HCT116 (cell line): ENCODE measurements around the gene MON2. TPM values are rescaled to one million over a fixed set of nuclear protein-coding genes. Genes with fewer than 3 reads are reported as not detected.

Source experiments
- ATAC-seq: fragments of 200-7000 bp; cut with Tn5 transposase; 2 replicates; pipeline ENCODE4 v1.9.1; 2020; ENCODE audit warnings: mild to moderate bottlenecking, moderate library complexity
- BruUV-seq: library from RNA; stranded (reverse); fragments of 400-500 nt; replicated peaks from 2 replicates; lab custom pipeline; 2021; lab: Mats Ljungman, UMichigan
- CTCF ChIA-PET: fragments of 300-600 bp; sonication (Branson Sonifier 250); formaldehyde crosslinking; loops from one replicate; lab custom pipeline; 2021; ENCODE audit warnings: antibody characterized with exemption; lab: Charles Lee
- POLR2A ChIA-PET: fragments of 300-600, 350-600 bp; sonication (Branson Sonifier 250); formaldehyde crosslinking; loops from one replicate; lab custom pipeline; 2021; ENCODE audit warnings: antibody characterized with exemption; lab: Charles Lee
- RAD21 ChIA-PET, 2 experiments: fragments of 300-600 bp; sonication (Branson Sonifier 250); formaldehyde crosslinking; loops; one replicate each; lab custom pipeline; 2023; ENCODE audit warnings: low total read pairs in 2 of 2; ENCODE audit not compliant: uncharacterized antibody in 2 of 2, unreplicated experiment in 2 of 2, low non-redundant PET in 1 of 2; lab: Charles Lee
- DNase-seq: peaks from one replicate; pipeline ENCODE4 v3.0.0-alpha.2; 2010; ENCODE audit warnings: low read depth, low spot score
- H2AFZ ChIP-seq: fragments of 200-600 bp; shearing (Covaris generic), sonication (generic); 2 replicates; pipeline ENCODE4 v1.6.1; 2017; ENCODE audit warnings: low read depth, mixed run types, mixed read lengths, antibody characterized with exemption, low read length; ENCODE audit not compliant: poor library complexity, severe bottlenecking
- H3K27ac ChIP-seq: 2 replicates; pipeline ENCODE4 v1.5.1; 2012; ENCODE audit warnings: low read depth, low read length
- H3K27me3 ChIP-seq: fragments of 200-600 bp; sonication (generic); 2 replicates; pipeline ENCODE4 v1.6.1; 2016; ENCODE audit warnings: mixed run types, low read length, mixed read lengths; ENCODE audit not compliant: insufficient read depth
- H3K36me3 ChIP-seq, 2 experiments: fragments of 200-500 bp in 1 of 2; fragments of 200-600 bp in 1 of 2; sonication (Bioruptor generic) in 1 of 2; sonication (generic) in 1 of 2; 2 replicates each; pipeline versions ENCODE4 v1.5.1 to v1.6.1; 2014 to 2016; ENCODE audit warnings: low read length in 2 of 2, inconsistent platforms in 1 of 2, mixed read lengths in 1 of 2, mixed run types in 1 of 2; ENCODE audit not compliant: insufficient read depth in 2 of 2, control insufficient read depth in 1 of 2
- H3K4me1 ChIP-seq, 2 experiments: fragments of 200-600 bp in 1 of 2; sonication (generic) in 1 of 2; 2 replicates each; pipeline versions ENCODE4 v1.5.1 to v1.6.1; 2012 to 2017; ENCODE audit warnings: low read length in 2 of 2, inconsistent platforms in 1 of 2, mild to moderate bottlenecking in 1 of 2, mixed read lengths in 1 of 2, mixed run types in 1 of 2, moderate library complexity in 1 of 2; ENCODE audit not compliant: insufficient read depth in 2 of 2, control insufficient read depth in 1 of 2
- H3K4me2 ChIP-seq: fragments of 200-600 bp; sonication (generic); 2 replicates; pipeline ENCODE4 v1.6.1; 2017; ENCODE audit warnings: mixed run types, low read length, mixed read lengths
- H3K4me3 ChIP-seq, 2 experiments: fragments of 200-600 bp in 1 of 2; sonication (generic) in 1 of 2; replicated peaks in 1 of 2; 2 replicates each; pipeline ENCODE4 v1.5.1; 2011 to 2016; ENCODE audit warnings: low read length in 2 of 2, control low read depth in 1 of 2, low read depth in 1 of 2, mild to moderate bottlenecking in 1 of 2, mixed read lengths in 1 of 2, mixed run types in 1 of 2
- H3K79me2 ChIP-seq: fragments of 200-600 bp; sonication (generic); 2 replicates; pipeline ENCODE4 v1.6.1; 2017; ENCODE audit warnings: mild to moderate bottlenecking, mixed run types, low read length, moderate library complexity, mixed read lengths; ENCODE audit not compliant: insufficient read depth
- H3K9ac ChIP-seq: fragments of 200-600 bp; sonication (generic); 2 replicates; pipeline ENCODE4 v1.6.1; 2016; ENCODE audit warnings: low read length, mixed read lengths
- H3K9me2 ChIP-seq: fragments of 200-600 bp; sonication (generic), shearing (Covaris generic); 2 replicates; pipeline ENCODE4 v1.6.1; 2017; ENCODE audit warnings: mixed run types, mild to moderate bottlenecking, moderate library complexity; ENCODE audit not compliant: insufficient read depth
- H3K9me3 ChIP-seq, 2 experiments: fragments of 200-500 bp in 1 of 2; fragments of 200-600 bp in 1 of 2; sonication (Bioruptor generic) in 1 of 2; sonication (generic) in 1 of 2; 2 replicates each; pipeline ENCODE4 v1.6.1; 2014 to 2017; ENCODE audit warnings: low read length in 2 of 2, mixed read lengths in 2 of 2, inconsistent platforms in 1 of 2, low read depth in 1 of 2, mild to moderate bottlenecking in 1 of 2, mixed run types in 1 of 2, moderate library complexity in 1 of 2; ENCODE audit not compliant: control insufficient read depth in 1 of 2, insufficient read depth in 1 of 2
- H4K20me1 ChIP-seq: fragments of 200-600 bp; sonication (generic), shearing (Covaris generic); 2 replicates; pipeline ENCODE4 v1.6.1; 2017; ENCODE audit warnings: mixed run types, mild to moderate bottlenecking, moderate library complexity; ENCODE audit not compliant: insufficient read depth
- CBX3 ChIP-seq: IDR thresholded peaks from 2 replicates; pipeline ENCODE4 v1.6.1; 2012; ENCODE audit warnings: low read depth
- CEBPB ChIP-seq: IDR thresholded peaks from 2 replicates; pipeline ENCODE4 v1.6.1; 2012; ENCODE audit warnings: low read depth
- CTCF ChIP-seq, 3 experiments: fragments of 200-600 bp in 1 of 3; sonication (generic) in 1 of 3; IDR thresholded peaks in 2 of 3; conservative IDR thresholded peaks in 1 of 3; 2 replicates each; pipeline ENCODE4 v1.5.1; 2012 to 2017; ENCODE audit warnings: low read depth in 2 of 3, low read length in 2 of 3, antibody characterized with exemption in 1 of 3, borderline replicate concordance in 1 of 3, control low read depth in 1 of 3, mild to moderate bottlenecking in 1 of 3, mixed read lengths in 1 of 3, mixed run types in 1 of 3, moderate library complexity in 1 of 3; ENCODE audit not compliant: insufficient read depth in 1 of 3
- EGR1 ChIP-seq: IDR thresholded peaks from 2 replicates; pipeline ENCODE4 v1.6.1; 2012; ENCODE audit warnings: low read depth
- ELF1 ChIP-seq: IDR thresholded peaks from 2 replicates; pipeline ENCODE4 v1.6.1; 2012; ENCODE audit warnings: low read depth, borderline replicate concordance
- EZH2phosphoT487 ChIP-seq: fragments of 200-600 bp; IDR thresholded peaks from 2 replicates; pipeline ENCODE4 v1.6.1; 2018; ENCODE audit warnings: antibody characterized with exemption, borderline replicate concordance
- FOSL1 ChIP-seq: IDR thresholded peaks from 2 replicates; pipeline ENCODE4 v1.6.1; 2012; ENCODE audit warnings: low read depth
- JUND ChIP-seq: IDR thresholded peaks from 2 replicates; pipeline ENCODE4 v1.6.1; 2012
- POLR2A ChIP-seq: IDR thresholded peaks from 2 replicates; pipeline ENCODE4 v1.7.0; 2011; ENCODE audit warnings: borderline replicate concordance; ENCODE audit not compliant: insufficient read depth, insufficient read length; ENCODE audit errors: extremely low read depth
- POLR2AphosphoS5 ChIP-seq: IDR thresholded peaks from 2 replicates; pipeline ENCODE4 v1.6.1; 2011; ENCODE audit warnings: mild to moderate bottlenecking, low read depth, low read length, moderate library complexity
- RAD21 ChIP-seq: IDR thresholded peaks from 2 replicates; pipeline ENCODE4 v1.6.1; 2012; ENCODE audit warnings: low read depth, mild to moderate bottlenecking
- SP1 ChIP-seq: IDR thresholded peaks from 2 replicates; pipeline ENCODE4 v1.6.1; 2012; ENCODE audit warnings: low read depth
- SRF ChIP-seq: IDR thresholded peaks from 2 replicates; pipeline ENCODE4 v1.6.1; 2012; ENCODE audit warnings: low read depth
- YY1 ChIP-seq: IDR thresholded peaks from 2 replicates; pipeline ENCODE4 v1.6.1; 2011; ENCODE audit warnings: low read length, low read depth, moderate library complexity, mild to moderate bottlenecking; ENCODE audit not compliant: insufficient replicate concordance; ENCODE audit errors: extremely low read depth
- ZFX ChIP-seq: fragments of 450-650 bp; IDR thresholded peaks from 2 replicates; pipeline ENCODE4 v1.6.1; 2017
- intact Hi-C: fragments of 100-400 bp; cut with micrococcal nuclease; formaldehyde crosslinking; loops from 2 replicates; pipeline ENCODE4 v1.10.0; 2022
- total RNA-seq: library from RNA; stranded (reverse); gene quantifications from one replicate; pipeline ENCODE4 v1.2.1, GENCODE V29; 2021; ENCODE audit not compliant: unreplicated experiment
- TF ChIP-seq, protein P1 (sequence below): IDR thresholded peaks from 2 replicates; pipeline ENCODE4 v1.6.1; 2012

The MON2 gene
- total RNA-seq, 1 experiment from 2014 or later, result 30.7 TPM

DNA sequence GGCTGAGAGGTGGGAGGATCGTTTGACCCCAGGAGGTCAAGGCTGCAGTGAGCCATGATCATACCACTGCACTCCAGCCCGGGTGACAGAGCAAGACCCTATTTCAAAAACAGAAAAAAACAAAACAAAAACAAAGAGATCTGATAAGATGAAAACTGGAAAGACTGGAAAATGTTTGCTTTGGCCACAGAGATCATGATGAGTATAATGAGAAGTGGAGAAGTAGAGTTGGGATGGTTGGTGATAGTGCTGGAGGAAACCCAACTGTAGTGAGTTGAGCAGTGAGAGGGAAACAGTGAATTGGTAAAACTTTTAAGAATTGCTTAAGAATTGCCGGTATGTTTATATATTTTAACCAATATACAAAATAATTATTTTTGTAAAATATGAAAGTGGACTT is 39.2 kb downstream of the MON2 start:
- H2AFZ ChIP-seq, result no peak overlapping the region
- H3K79me2 ChIP-seq, result no peaks in the 10 kb centered on the region
- no peak overlapping the region for H3K4me3 ChIP-seq
- ChIA-PET RAD21 (no interaction called here), CTCF (no interaction called here), POLR2A (no interaction called here)
- ATAC-seq (no peak), DNase-seq (no peak)
- no peak overlapping the region for H3K9ac ChIP-seq
- TF ChIP-seq EZH2phosphoT487, result no peak
- TF ChIP-seq RAD21, result no peak
- no peak for TF ChIP-seq ELF1
- no peak for TF ChIP-seq CEBPB
- TF ChIP-seq FOSL1, result no peak
- TF ChIP-seq SRF, result no peak
- no peak for TF ChIP-seq EGR1
- TF ChIP-seq, protein P1, sequence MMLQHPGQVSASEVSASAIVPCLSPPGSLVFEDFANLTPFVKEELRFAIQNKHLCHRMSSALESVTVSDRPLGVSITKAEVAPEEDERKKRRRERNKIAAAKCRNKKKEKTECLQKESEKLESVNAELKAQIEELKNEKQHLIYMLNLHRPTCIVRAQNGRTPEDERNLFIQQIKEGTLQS, result no peak
- TF ChIP-seq CTCF (IDR thresholded peaks at IDR 0.05 in 2 of 3, conservative IDR thresholded peaks at IDR 0.05 in 1 of 3; ENCODE audit: borderline replicate concordance in 1 of 3, insufficient read depth in 1 of 3, low read depth in 2 of 3, low read length in 2 of 3), result no peak
- no peak for TF ChIP-seq ZFX
- TF ChIP-seq POLR2A, result no peak
- no peak for TF ChIP-seq YY1
- no peak for TF ChIP-seq JUND
- no peak for TF ChIP-seq CBX3
- no peak for TF ChIP-seq SP1
- no peak for TF ChIP-seq POLR2AphosphoS5
- intact Hi-C loops, result no loop called here
- no peaks in the 10 kb centered on the region for H3K4me1 ChIP-seq
- no peaks in the 10 kb centered on the region for H3K27me3 ChIP-seq
- peaks cover 0 to 7% of the 10 kb centered on the region in 2 experiments; a peak in 3 of 4 replicates for H3K36me3 ChIP-seq
- BruUV-seq, result no TSS peak
- H4K20me1 ChIP-seq, result no peaks in the 10 kb centered on the region
- no peaks in the 10 kb centered on the region for H3K9me2 ChIP-seq
- no peak overlapping the region for H3K4me2 ChIP-seq
- no peaks in the 10 kb centered on the region for H3K9me3 ChIP-seq
- no peak overlapping the region for H3K27ac ChIP-seq
